Neural cell (in vitro differentiated cells): ENCODE data around the gene SEC23IP. TPM values are rescaled to one million over a fixed set of nuclear protein-coding genes. Genes with fewer than 3 reads are reported as not detected.

Experiments used
- H2AFZ ChIP-seq: fragments of 200-600, 300-800 bp; sonication (generic), shearing (Covaris generic); 2 replicates; pipeline ENCODE4 v1.6.0; 2014; ENCODE audit warnings: low read depth, mild to moderate bottlenecking, antibody characterized with exemption, low read length, moderate library complexity
- H3F3A ChIP-seq: fragments of 200-600 bp; shearing (Covaris generic); 2 replicates; pipeline ENCODE4 v1.6.1; 2016; ENCODE audit warnings: mild to moderate bottlenecking, moderate library complexity, mixed read lengths, antibody characterized with exemption, low read length; ENCODE audit not compliant: insufficient read depth, poor library complexity, severe bottlenecking
- H3K27ac ChIP-seq: fragments of 200-600, 300-800 bp; sonication (generic), shearing (Covaris generic); 2 replicates; pipeline ENCODE4 v1.5.1; 2014; ENCODE audit warnings: mild to moderate bottlenecking, low read length, moderate library complexity
- H3K27me3 ChIP-seq: fragments of 300-800, 200-600 bp; sonication (generic), shearing (Covaris generic); 2 replicates; pipeline ENCODE4 v1.6.0; 2014; ENCODE audit warnings: mild to moderate bottlenecking, low read depth, low read length, moderate library complexity; ENCODE audit not compliant: insufficient read depth
- H3K36me3 ChIP-seq: fragments of 300-800, 200-600 bp; sonication (generic), shearing (Covaris generic); 2 replicates; pipeline ENCODE4 v1.5.1; 2014; ENCODE audit warnings: mild to moderate bottlenecking, antibody characterized with exemption, low read length, moderate library complexity; ENCODE audit not compliant: insufficient read depth
- H3K4me2 ChIP-seq: fragments of 300-800, 200-600 bp; sonication (generic), shearing (Covaris generic); 2 replicates; pipeline ENCODE4 v1.6.0; 2014; ENCODE audit warnings: mild to moderate bottlenecking, low read length
- H3K4me3 ChIP-seq: fragments of 300-800, 200-600 bp; sonication (generic), shearing (Covaris generic); 2 replicates; pipeline ENCODE4 v1.5.1; 2014; ENCODE audit warnings: mild to moderate bottlenecking, low read length, moderate library complexity
- H3K79me2 ChIP-seq: fragments of 200-600 bp; shearing (Covaris generic); replicated peaks from 2 replicates; pipeline ENCODE4 v1.6.0; 2014; ENCODE audit warnings: mild to moderate bottlenecking, low read length, moderate library complexity; ENCODE audit not compliant: insufficient read depth
- H3K9ac ChIP-seq: fragments of 300-800, 200-600 bp; sonication (generic), shearing (Covaris generic); 2 replicates; pipeline ENCODE4 v1.6.1; 2016; ENCODE audit warnings: mild to moderate bottlenecking, low read length, mixed read lengths
- H3K9me2 ChIP-seq: fragments of 200-600 bp; shearing (Covaris generic); 2 replicates; pipeline ENCODE4 v1.6.1; 2016; ENCODE audit warnings: mild to moderate bottlenecking, low read length, mixed read lengths; ENCODE audit not compliant: insufficient read depth
- H3K9me3 ChIP-seq: fragments of 200-600, 300-800 bp; sonication (generic), shearing (Covaris generic); 2 replicates; pipeline ENCODE4 v1.6.1; 2016; ENCODE audit warnings: mild to moderate bottlenecking, mixed run types, low read length, moderate library complexity, mixed read lengths
- H4K20me1 ChIP-seq: fragments of 200-600 bp; shearing (Covaris generic); 2 replicates; pipeline ENCODE4 v1.6.1; 2016; ENCODE audit warnings: mild to moderate bottlenecking, mixed run types; ENCODE audit not compliant: insufficient read depth
- CTCF ChIP-seq: fragments of 450-650 bp; IDR thresholded peaks from 2 replicates; pipeline ENCODE4 v1.5.1; 2014; ENCODE audit warnings: antibody characterized with exemption, mild to moderate bottlenecking, moderate library complexity; ENCODE audit not compliant: poor library complexity, severe bottlenecking
- EP300 ChIP-seq: fragments of 450-650 bp; conservative IDR thresholded peaks from 2 replicates; pipeline ENCODE4 v1.6.1; 2014; ENCODE audit warnings: antibody characterized with exemption, mild to moderate bottlenecking, moderate library complexity; ENCODE audit not compliant: poor library complexity, severe bottlenecking
- EZH2 ChIP-seq: fragments of 200-600, 300-800 bp; shearing (Covaris generic), sonication (generic); IDR thresholded peaks from 2 replicates; pipeline ENCODE4 v1.6.1; 2014; ENCODE audit warnings: antibody characterized with exemption, low read length, borderline replicate concordance, mild to moderate bottlenecking; ENCODE audit not compliant: insufficient read depth, poor library complexity, severe bottlenecking
- MXI1 ChIP-seq: fragments of 450-650 bp; conservative IDR thresholded peaks from 2 replicates; pipeline ENCODE4 v1.6.1; 2014; ENCODE audit warnings: antibody characterized with exemption, mild to moderate bottlenecking; ENCODE audit not compliant: poor library complexity, severe bottlenecking
- POLR2AphosphoS5 ChIP-seq: IDR thresholded peaks from 2 replicates; pipeline ENCODE4 v1.6.1; 2012
- RAD21 ChIP-seq: fragments of 450-650 bp; conservative IDR thresholded peaks from 2 replicates; pipeline ENCODE4 v1.6.1; 2014; ENCODE audit warnings: antibody characterized with exemption, mild to moderate bottlenecking, moderate library complexity
- REST ChIP-seq: IDR thresholded peaks from 2 replicates; pipeline ENCODE4 v1.6.1; 2012; ENCODE audit warnings: borderline replicate concordance
- SMC3 ChIP-seq: fragments of 450-650 bp; conservative IDR thresholded peaks from 2 replicates; pipeline ENCODE4 v1.6.1; 2014; ENCODE audit warnings: antibody characterized with exemption, mild to moderate bottlenecking, moderate library complexity; ENCODE audit not compliant: poor library complexity
- TAF1 ChIP-seq: IDR thresholded peaks from 2 replicates; pipeline ENCODE4 v1.6.1; 2012; ENCODE audit warnings: low read depth
- polyA plus RNA-seq: library from polyadenylated mRNA; depleted of rRNA; stranded (reverse); fragments of >200 nt; gene quantifications from 2 replicates; pipeline ENCODE4 v1.2.3, GENCODE V29; 2014

SEC23IP gene
- polyA plus RNA-seq, 1 donor from 2014 or later: 13.8 TPM

- Histone ChIP-seq H3K9ac (no peak overlapping the region), H3K79me2 (no peaks in the 10 kb centered on the region), H3K4me3 (no peak overlapping the region), H3K27me3 (no peaks in the 10 kb centered on the region), H3K27ac (no peak overlapping the region), H3K36me3 (no peaks in the 10 kb centered on the region), H3F3A (no peaks in the 10 kb centered on the region), H4K20me1 (no peaks in the 10 kb centered on the region), H3K9me2 (no peaks in the 10 kb centered on the region), H3K4me2 (no peak overlapping the region), H3K9me3 (no peaks in the 10 kb centered on the region), H2AFZ (no peak overlapping the region)
- TF ChIP-seq RAD21 (no peak), EP300 (no peak), REST (no peak), MXI1 (no peak), CTCF (no peak), POLR2AphosphoS5 (no peak)
Observed at GRCh38 chr10:119928411-119928810, 35.9 kb downstream of the SEC23IP start.

GRCh38 chr10:119931871-119932270 is 39.3 kb downstream of the SEC23IP start:
- H3K4me3 ChIP-seq: no peak overlapping the region
- H4K20me1 ChIP-seq: no peaks in the 10 kb centered on the region
- no peaks in the 10 kb centered on the region for H3K27me3 ChIP-seq
- no peaks in the 10 kb centered on the region for H3F3A ChIP-seq
- H3K4me2 ChIP-seq: no peak overlapping the region
- H3K9me2 ChIP-seq: no peaks in the 10 kb centered on the region
- H2AFZ ChIP-seq: no peak overlapping the region
- no peak overlapping the region for H3K9ac ChIP-seq
- peaks cover 5% of the 10 kb centered on the region for H3K36me3 ChIP-seq
- TF ChIP-seq RAD21: no peak
- TF ChIP-seq EP300: no peak
- no peak for TF ChIP-seq SMC3
- no peak for TF ChIP-seq REST
- TF ChIP-seq POLR2AphosphoS5: no peak
- no peak for TF ChIP-seq EZH2
- no peak for TF ChIP-seq CTCF
- TF ChIP-seq TAF1: no peak
- TF ChIP-seq MXI1: no peak
- H3K79me2 ChIP-seq: no peaks in the 10 kb centered on the region
- H3K9me3 ChIP-seq: no peaks in the 10 kb centered on the region
- H3K27ac ChIP-seq: no peak overlapping the region
